ENCODE measurements around the gene EGFR.

Gene EGFR

DNA sequence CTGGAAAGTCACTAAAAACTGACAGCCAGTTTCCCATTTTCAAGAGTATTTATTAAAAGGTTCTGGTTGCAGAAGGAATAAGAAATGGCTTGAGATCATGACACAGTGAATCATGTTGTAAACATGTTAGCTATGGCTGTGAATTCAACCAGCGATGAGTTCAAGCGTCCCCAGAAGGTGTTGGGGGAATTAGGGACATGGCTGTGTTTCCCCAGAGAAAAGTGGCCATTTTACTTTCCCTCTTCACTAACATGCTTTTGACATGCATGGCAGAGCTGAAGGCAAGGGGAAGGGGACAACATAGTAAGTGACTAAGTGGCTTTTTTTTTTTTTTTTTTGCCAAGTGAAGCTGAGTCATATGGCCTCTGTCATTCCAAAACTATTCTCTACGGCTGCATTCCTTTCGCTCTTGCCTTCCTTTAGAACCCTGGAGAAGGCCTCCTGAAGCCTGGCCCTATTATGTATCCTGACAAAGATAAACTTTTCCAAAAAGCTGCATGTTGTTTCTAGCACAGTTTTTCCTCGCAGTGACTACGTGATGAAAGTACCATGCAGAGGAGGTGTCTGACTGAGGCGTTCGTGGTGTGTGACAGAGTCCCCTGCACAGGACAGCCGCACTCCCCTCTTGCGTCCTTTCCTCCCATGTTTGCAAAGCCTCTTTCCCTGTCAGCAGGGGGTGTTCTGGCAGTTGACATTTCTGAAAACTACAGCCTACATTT, 46.9 kb downstream of the EGFR start:
- H3K4me3 ChIP-seq (ENCODE audit: control insufficient read depth, low read depth, low read length): no peak overlapping the region

DNA sequence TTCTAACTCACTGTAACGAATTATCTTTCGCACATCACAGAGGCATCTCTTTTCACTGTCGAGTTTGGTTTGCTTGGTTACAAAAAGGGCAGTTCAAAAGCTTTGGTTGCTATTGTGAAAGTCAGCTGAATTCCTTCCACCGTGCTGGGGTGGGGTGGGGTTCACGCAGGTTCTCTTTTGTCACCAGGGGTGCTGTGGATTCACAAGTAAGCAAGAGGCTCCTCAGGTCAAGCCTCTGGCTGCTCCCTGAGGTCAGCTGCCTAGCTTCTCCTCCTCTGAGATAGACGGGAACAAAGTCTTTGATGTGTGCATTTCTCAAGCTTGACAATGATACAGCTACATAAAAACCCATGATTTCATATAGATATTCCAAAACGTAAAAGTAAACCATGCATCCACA, 47.7 kb downstream of the EGFR start:
- H3K4me3 ChIP-seq (ENCODE audit: control insufficient read depth, low read depth, low read length): no peak overlapping the region
- peak; percentile 47 for DNase-seq (ENCODE audit: low read depth)
- TF ChIP-seq, protein P1, sequence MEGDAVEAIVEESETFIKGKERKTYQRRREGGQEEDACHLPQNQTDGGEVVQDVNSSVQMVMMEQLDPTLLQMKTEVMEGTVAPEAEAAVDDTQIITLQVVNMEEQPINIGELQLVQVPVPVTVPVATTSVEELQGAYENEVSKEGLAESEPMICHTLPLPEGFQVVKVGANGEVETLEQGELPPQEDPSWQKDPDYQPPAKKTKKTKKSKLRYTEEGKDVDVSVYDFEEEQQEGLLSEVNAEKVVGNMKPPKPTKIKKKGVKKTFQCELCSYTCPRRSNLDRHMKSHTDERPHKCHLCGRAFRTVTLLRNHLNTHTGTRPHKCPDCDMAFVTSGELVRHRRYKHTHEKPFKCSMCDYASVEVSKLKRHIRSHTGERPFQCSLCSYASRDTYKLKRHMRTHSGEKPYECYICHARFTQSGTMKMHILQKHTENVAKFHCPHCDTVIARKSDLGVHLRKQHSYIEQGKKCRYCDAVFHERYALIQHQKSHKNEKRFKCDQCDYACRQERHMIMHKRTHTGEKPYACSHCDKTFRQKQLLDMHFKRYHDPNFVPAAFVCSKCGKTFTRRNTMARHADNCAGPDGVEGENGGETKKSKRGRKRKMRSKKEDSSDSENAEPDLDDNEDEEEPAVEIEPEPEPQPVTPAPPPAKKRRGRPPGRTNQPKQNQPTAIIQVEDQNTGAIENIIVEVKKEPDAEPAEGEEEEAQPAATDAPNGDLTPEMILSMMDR (conservative IDR thresholded peaks at IDR 0.05; ENCODE audit: control insufficient read depth, insufficient read depth, low read depth, low read length): no peak

More for the DNA sequence above, 46.9 kb downstream of the EGFR start:
- peak; percentile 94 for DNase-seq (ENCODE audit: low read depth)
- TF ChIP-seq, protein P1 (conservative IDR thresholded peaks at IDR 0.05; ENCODE audit: control insufficient read depth, insufficient read depth, low read depth, low read length): peak; percentile 32

DNA sequence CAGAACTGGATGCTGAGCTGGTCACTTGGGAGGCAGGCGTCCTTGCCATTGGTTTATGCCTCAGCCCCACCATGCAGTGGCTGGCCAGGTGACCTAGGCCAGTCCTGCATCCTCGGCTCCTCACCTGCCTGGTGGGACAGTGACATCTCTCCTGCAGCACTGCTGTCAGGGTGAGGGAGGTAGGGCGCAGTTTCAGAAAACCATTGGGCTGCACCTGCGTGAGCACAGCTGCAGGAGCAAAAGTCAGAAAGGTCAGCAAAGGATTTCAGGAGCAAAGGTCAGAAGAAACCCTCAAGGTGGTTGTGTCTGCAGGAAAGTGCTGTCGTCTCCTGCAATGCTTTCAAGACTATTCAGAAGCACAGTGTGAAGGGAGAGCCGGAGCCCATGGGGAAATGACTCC, 48.1 kb downstream of the EGFR start:
- DNase-seq (ENCODE audit: low read depth): no peak
- TF ChIP-seq, protein P1 (conservative IDR thresholded peaks at IDR 0.05; ENCODE audit: control insufficient read depth, insufficient read depth, low read depth, low read length): no peak
- no peak overlapping the region for H3K4me3 ChIP-seq (ENCODE audit: control insufficient read depth, low read depth, low read length)

DNA sequence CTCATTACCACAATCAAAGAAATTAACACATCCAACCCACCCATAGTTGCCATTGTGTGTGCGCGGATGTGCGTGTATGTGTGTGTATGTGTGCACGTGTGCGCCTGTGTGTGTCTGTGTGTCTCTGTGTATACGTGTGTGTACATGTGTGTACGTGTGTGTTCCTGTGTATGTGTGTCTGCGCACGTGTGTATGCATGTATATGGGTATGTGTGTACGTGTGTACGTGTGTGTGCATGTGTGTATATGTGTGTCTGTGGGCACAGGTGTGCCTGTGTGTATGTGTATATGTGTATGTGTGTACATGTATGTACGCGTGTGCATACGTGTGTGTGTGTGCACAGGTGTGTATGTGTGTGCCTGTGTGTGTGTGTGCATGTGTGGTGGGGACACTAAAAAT, 48.9 kb downstream of the EGFR start:
- H3K4me3 ChIP-seq (ENCODE audit: control insufficient read depth, low read depth, low read length): no peak overlapping the region
- TF ChIP-seq, protein P1 (conservative IDR thresholded peaks at IDR 0.05; ENCODE audit: control insufficient read depth, insufficient read depth, low read depth, low read length): no peak
- no peak for DNase-seq (ENCODE audit: low read depth)

DNA sequence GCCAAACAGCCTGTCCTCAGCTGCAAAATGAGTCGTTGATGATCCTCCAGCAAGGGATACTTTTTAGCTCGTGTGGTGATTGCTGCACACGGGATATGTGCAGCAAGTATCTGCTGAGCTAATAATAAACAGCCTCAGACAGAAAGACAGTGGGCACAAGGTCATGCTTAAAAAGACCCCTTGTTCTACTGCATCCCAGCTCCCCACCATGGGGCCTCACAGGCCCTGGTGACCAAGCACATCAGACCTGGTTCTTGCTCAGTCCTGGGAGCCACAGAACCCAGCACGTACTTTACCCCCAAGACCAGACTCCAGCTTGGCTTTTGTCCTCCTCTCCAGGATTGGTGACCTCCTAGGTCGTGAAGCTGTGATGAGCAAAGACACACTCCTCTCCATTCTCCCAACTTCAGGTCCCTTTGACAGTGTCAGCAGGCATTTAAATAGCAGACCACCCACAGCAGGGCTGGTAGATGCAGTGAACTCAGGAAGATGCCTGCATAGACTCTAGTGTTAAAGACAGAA, 50.5 kb downstream of the EGFR start:
- H3K4me3 ChIP-seq (ENCODE audit: control insufficient read depth, low read depth, low read length): no peak overlapping the region
- no peak for DNase-seq (ENCODE audit: low read depth)
- TF ChIP-seq, protein P1 (conservative IDR thresholded peaks at IDR 0.05; ENCODE audit: control insufficient read depth, insufficient read depth, low read depth, low read length): no peak

DNA sequence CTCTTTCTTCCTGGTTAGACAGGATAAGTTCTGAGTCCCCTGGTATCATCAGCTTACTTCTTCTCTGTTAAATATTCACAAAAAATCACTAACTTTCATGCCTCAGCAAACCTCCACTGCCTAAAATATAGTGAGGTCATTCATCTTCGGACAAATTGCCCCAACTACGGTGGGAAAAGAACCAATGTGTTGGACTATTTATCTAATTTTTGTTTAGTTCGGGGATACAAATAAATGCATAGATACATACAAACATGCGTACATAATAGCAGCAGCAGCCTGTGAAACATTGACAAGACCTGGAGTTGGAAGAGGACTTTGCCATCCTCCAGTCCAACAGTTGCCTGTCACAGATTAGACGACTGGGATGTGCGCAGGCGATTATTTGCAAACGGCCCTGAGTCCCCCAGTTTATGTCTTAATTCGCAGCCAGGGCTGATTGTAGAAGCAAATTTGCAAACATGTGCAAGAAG, 51.5 kb downstream of the EGFR start:
- TF ChIP-seq, protein P1 (conservative IDR thresholded peaks at IDR 0.05; ENCODE audit: control insufficient read depth, insufficient read depth, low read depth, low read length): no peak
- no peak overlapping the region for H3K4me3 ChIP-seq (ENCODE audit: control insufficient read depth, low read depth, low read length)
- no peak for DNase-seq (ENCODE audit: low read depth)

All from fibroblast of mammary gland (primary cell).